Activated CD8-positive, alpha-beta T cell treated with anti-CD3 and anti-CD28 coated beads for 36 hours (primary cell): ENCODE results near the gene DAAM2. TPM values are rescaled to one million over a fixed set of nuclear protein-coding genes. Genes with fewer than 3 reads are reported as not detected.

ENCODE experiments used
- ATAC-seq: fragments of 200-7000 bp; cut with Tn5 transposase; one replicate; pipeline ENCODE4 v1.10.0; 2021; ENCODE audit warnings: mild to moderate bottlenecking, moderate library complexity
- CTCF ChIA-PET: fragments of 350-600 bp; sonication (Branson Sonifier 250); formaldehyde crosslinking; loops from one replicate; lab custom pipeline; 2021; ENCODE audit warnings: antibody characterized with exemption; lab: Charles Lee
- POLR2A ChIA-PET: fragments of 350-600 bp; sonication (Branson Sonifier 250); formaldehyde crosslinking; loops from one replicate; lab custom pipeline; 2021; ENCODE audit warnings: antibody characterized with exemption; lab: Charles Lee
- DNase-seq: peaks from one replicate; pipeline ENCODE4 v3.0.0-alpha.2; 2020
- H3K27ac Mint-ChIP-seq: one replicate; pipeline ENCODE4 v1.8.0; 2021; ENCODE audit warnings: mild to moderate bottlenecking, mixed read lengths
- H3K27me3 Mint-ChIP-seq: one replicate; pipeline ENCODE4 v1.8.0; 2021; ENCODE audit warnings: mixed read lengths
- H3K36me3 Mint-ChIP-seq: one replicate; pipeline ENCODE4 v1.8.0; 2021; ENCODE audit warnings: low read depth, mixed read lengths
- H3K4me1 Mint-ChIP-seq: one replicate; pipeline ENCODE4 v1.8.0; 2021; ENCODE audit warnings: low read depth, mixed read lengths
- H3K4me3 Mint-ChIP-seq: one replicate; pipeline ENCODE4 v1.8.0; 2021; ENCODE audit warnings: mild to moderate bottlenecking, moderate library complexity, mixed read lengths
- H3K9me3 Mint-ChIP-seq: one replicate; pipeline ENCODE4 v1.8.0; 2021; ENCODE audit warnings: mixed read lengths
- CTCF ChIP-seq: fragments of 200-600 bp; IDR thresholded peaks from one replicate; pipeline ENCODE4 v1.8.0; 2022; ENCODE audit warnings: antibody characterized with exemption, mild to moderate bottlenecking
- intact Hi-C: fragments of 100-400 bp; cut with micrococcal nuclease; formaldehyde crosslinking; loops from one replicate; pipeline ENCODE4 v1.10.0; 2022
- total RNA-seq, 2 experiments: library from RNA; stranded (reverse); gene quantifications; one replicate each; pipeline ENCODE4 v1.2.3, GENCODE V29; 2021

The DAAM2 gene
- total RNA-seq, 2 experiments from 2014 or later, result not detected

GRCh38 chr6:39893286-39893685 is 101.1 kb downstream of the DAAM2 start:
- POLR2A ChIA-PET, result interaction anchor here (1.6 kb wide), 1 partner anchor 19 kb away, joined by 3 read pairs; no protein-coding TSS in a partner anchor
- ATAC-seq (no peak), DNase-seq (no peak)
- intact Hi-C loops, result no loop called here
- H3K27me3 Mint-ChIP-seq, result no peaks in the 10 kb centered on the region
- H3K4me3 Mint-ChIP-seq, result no peak overlapping the region
- H3K27ac Mint-ChIP-seq, result no peak overlapping the region
- no peaks in the 10 kb centered on the region for H3K9me3 Mint-ChIP-seq
- no peaks in the 10 kb centered on the region for H3K4me1 Mint-ChIP-seq
- H3K36me3 Mint-ChIP-seq, result no peaks in the 10 kb centered on the region
- no peak for TF ChIP-seq CTCF
- CTCF ChIA-PET, result interaction anchor here (0.5 to 1.9 kb wide), 4 partner anchors 27 to 531 kb away, joined by 3 to 5 read pairs (median 4); no protein-coding TSS in a partner anchor

GRCh38 chr6:39896701-39897100 is 104.5 kb downstream of the DAAM2 start:
- ATAC-seq, result no peak
- H3K4me3 Mint-ChIP-seq, result no peak overlapping the region
- no peak for DNase-seq
- POLR2A ChIA-PET, result no interaction called here
- no peaks in the 10 kb centered on the region for H3K36me3 Mint-ChIP-seq
- CTCF ChIA-PET, result no interaction called here
- H3K9me3 Mint-ChIP-seq, result no peaks in the 10 kb centered on the region
- TF ChIP-seq CTCF, result no peak
- H3K27ac Mint-ChIP-seq, result no peak overlapping the region
- intact Hi-C loops, result no loop called here
- H3K4me1 Mint-ChIP-seq, result no peaks in the 10 kb centered on the region
- no peaks in the 10 kb centered on the region for H3K27me3 Mint-ChIP-seq

GRCh38 chr6:39897698-39898097 is 105.5 kb downstream of the DAAM2 start:
- DNase-seq, result no peak
- Mint-ChIP-seq H3K36me3 (no peaks in the 10 kb centered on the region), H3K27me3 (no peaks in the 10 kb centered on the region), H3K4me3 (no peak overlapping the region), H3K4me1 (no peaks in the 10 kb centered on the region), H3K27ac (no peak overlapping the region), H3K9me3 (no peaks in the 10 kb centered on the region)
- CTCF ChIA-PET, result interaction anchor here (1.1 kb wide), 1 partner anchor 38 kb away, joined by 3 read pairs; no protein-coding TSS in a partner anchor
- no peak for TF ChIP-seq CTCF
- POLR2A ChIA-PET, result no interaction called here
- intact Hi-C loops, result no loop called here
- no peak for ATAC-seq

GRCh38 chr6:39898625-39899024 is 106.4 kb downstream of the DAAM2 start:
- ATAC-seq (no peak), DNase-seq (no peak)
- H3K4me1 Mint-ChIP-seq, result no peaks in the 10 kb centered on the region
- H3K4me3 Mint-ChIP-seq, result no peak overlapping the region
- ChIA-PET POLR2A (no interaction called here), CTCF (no interaction called here)
- H3K27me3 Mint-ChIP-seq, result no peaks in the 10 kb centered on the region
- no peaks in the 10 kb centered on the region for H3K36me3 Mint-ChIP-seq
- H3K27ac Mint-ChIP-seq, result no peak overlapping the region
- no peak for TF ChIP-seq CTCF
- intact Hi-C loops, result no loop called here
- no peaks in the 10 kb centered on the region for H3K9me3 Mint-ChIP-seq

GRCh38 chr6:39899554-39900295 is 107.5 kb downstream of the DAAM2 start:
- H3K4me3 Mint-ChIP-seq, result no peak overlapping the region
- intact Hi-C loops, result no loop called here
- no peaks in the 10 kb centered on the region for H3K36me3 Mint-ChIP-seq
- TF ChIP-seq CTCF, result no peak
- H3K9me3 Mint-ChIP-seq, result no peaks in the 10 kb centered on the region
- ChIA-PET CTCF (interaction anchor here (1.8 kb wide), 1 partner anchor 34 kb away, joined by 8 read pairs; no protein-coding TSS in a partner anchor), POLR2A (no interaction called here)
- ATAC-seq (no peak), DNase-seq (no peak)
- H3K27me3 Mint-ChIP-seq, result no peaks in the 10 kb centered on the region
- H3K27ac Mint-ChIP-seq, result no peak overlapping the region
- H3K4me1 Mint-ChIP-seq, result no peaks in the 10 kb centered on the region
